Tibial artery (tissue), 4 donors: Measurements from ENCODE around the gene VSNL1.

Experiments
- DNase-seq, 2 donors: peaks; one replicate each; pipeline ENCODE4 v3.0.0-alpha.2; 2019
- H3K27ac ChIP-seq, 2 donors: fragments of 200-600 bp; sonication (generic) in 1 of 2; 1 replicate in 1 of 2; 2 replicates in 1 of 2; pipeline ENCODE4 v1.5.1; 2018 to 2019; ENCODE audit warnings: mild to moderate bottlenecking in 1 of 2
- H3K27me3 ChIP-seq, 2 donors: fragments of 200-600 bp; sonication (generic) in 1 of 2; one replicate each; pipeline versions ENCODE4 v1.5.1 to v1.6.0; 2016 to 2019
- H3K36me3 ChIP-seq, 3 donors: fragments of 200-600 bp; sonication (generic) in 2 of 3; one replicate each; pipeline ENCODE4 v1.5.1; 2016 to 2019; ENCODE audit warnings: mild to moderate bottlenecking in 2 of 3
- H3K4me1 ChIP-seq, 4 donors: fragments of 200-600 bp; sonication (generic) in 2 of 4; 1 replicate in 3 of 4; 2 replicates in 1 of 4; pipeline ENCODE4 v1.5.1; 2016 to 2019
- H3K4me3 ChIP-seq, 2 donors: fragments of 200-600 bp; sonication (generic) in 1 of 2; 1 replicate in 1 of 2; 2 replicates in 1 of 2; pipeline ENCODE4 v1.5.1; 2018 to 2019; ENCODE audit warnings: mild to moderate bottlenecking in 2 of 2
- H3K9me3 ChIP-seq, 3 donors: fragments of 200-600 bp; sonication (generic) in 1 of 3; one replicate each; pipeline ENCODE4 v1.5.1; 2016 to 2019
- intact Hi-C: fragments of 100-400 bp; cut with DNase I; formaldehyde crosslinking; loops from one replicate; pipeline ENCODE4 v1.15.0; 2023; ENCODE audit warnings: low total_unique reads
- TF ChIP-seq, protein P1 (sequence below), 2 experiments: fragments of 200-600 bp in 1 of 2; fragments of 450-650 bp in 1 of 2; IDR thresholded peaks; one replicate each; pipeline ENCODE4 v1.5.1; 2017 to 2019; ENCODE audit warnings: antibody characterized with exemption in 2 of 2, mild to moderate bottlenecking in 1 of 2, moderate library complexity in 1 of 2

VSNL1 gene

DNA sequence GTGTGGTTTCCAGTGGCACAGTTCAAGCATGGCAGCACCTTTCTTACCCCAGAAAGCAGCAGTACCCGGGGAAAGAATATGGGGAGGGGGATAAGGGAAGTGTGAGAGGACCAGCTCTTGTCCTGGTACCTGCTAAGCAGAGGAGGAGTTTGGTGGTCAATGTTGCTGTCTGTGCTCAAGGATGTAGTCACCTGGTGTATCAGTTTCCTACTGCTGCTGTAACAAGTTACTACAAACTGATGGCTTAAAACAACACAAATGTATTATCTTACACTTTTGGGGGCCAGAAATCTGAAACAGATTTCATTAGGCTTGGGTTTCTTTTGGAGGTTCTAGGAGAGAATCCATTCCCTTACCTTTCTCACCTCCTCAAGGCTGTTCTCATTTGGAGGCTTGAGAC, 77.5 kb downstream of the VSNL1 start:
- Histone ChIP-seq H3K4me1 (peaks cover 0 to 10% (median 0%) of the 10 kb centered on the region in 4 donors), H3K36me3 (no peaks in the 10 kb centered on the region), H3K27ac (no peak overlapping the region), H3K4me3 (no peak overlapping the region), H3K27me3 (peaks cover 0 to 5% of the 10 kb centered on the region in 2 donors), H3K9me3 (no peaks in the 10 kb centered on the region)
- DNase-seq: no peak
- intact Hi-C loops: no loop called here
- TF ChIP-seq, protein P1, sequence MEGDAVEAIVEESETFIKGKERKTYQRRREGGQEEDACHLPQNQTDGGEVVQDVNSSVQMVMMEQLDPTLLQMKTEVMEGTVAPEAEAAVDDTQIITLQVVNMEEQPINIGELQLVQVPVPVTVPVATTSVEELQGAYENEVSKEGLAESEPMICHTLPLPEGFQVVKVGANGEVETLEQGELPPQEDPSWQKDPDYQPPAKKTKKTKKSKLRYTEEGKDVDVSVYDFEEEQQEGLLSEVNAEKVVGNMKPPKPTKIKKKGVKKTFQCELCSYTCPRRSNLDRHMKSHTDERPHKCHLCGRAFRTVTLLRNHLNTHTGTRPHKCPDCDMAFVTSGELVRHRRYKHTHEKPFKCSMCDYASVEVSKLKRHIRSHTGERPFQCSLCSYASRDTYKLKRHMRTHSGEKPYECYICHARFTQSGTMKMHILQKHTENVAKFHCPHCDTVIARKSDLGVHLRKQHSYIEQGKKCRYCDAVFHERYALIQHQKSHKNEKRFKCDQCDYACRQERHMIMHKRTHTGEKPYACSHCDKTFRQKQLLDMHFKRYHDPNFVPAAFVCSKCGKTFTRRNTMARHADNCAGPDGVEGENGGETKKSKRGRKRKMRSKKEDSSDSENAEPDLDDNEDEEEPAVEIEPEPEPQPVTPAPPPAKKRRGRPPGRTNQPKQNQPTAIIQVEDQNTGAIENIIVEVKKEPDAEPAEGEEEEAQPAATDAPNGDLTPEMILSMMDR (IDR thresholded peaks at IDR 0.05): no peak

DNA sequence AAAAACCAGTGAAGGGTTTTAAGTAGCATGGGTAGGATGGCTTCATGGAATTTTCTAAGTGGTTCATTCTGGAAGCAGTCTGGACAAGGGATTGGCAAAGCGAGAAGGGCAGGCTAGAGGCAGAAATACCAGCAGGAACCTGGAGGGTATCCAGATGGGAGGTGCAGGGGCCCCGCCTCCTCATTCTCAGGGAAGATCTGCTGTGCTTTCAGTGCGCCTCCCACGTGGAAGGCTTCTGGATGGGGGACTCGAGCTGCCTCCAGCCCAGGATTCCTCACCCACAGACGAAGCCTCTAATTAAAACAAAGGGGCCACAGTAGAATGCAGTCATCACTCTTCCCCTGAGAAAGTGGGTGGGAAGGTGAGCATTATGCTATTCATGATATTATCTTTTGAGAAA, 79.8 kb downstream of the VSNL1 start:
- H3K27me3 ChIP-seq: peaks cover 0 to 5% of the 10 kb centered on the region in 2 donors
- H3K9me3 ChIP-seq: no peaks in the 10 kb centered on the region
- no peak overlapping the region for H3K4me3 ChIP-seq
- no peak overlapping the region for H3K27ac ChIP-seq
- H3K4me1 ChIP-seq: peaks cover 0 to 10% (median 0%) of the 10 kb centered on the region in 4 donors
- TF ChIP-seq, protein P1 (IDR thresholded peaks at IDR 0.05): no peak
- intact Hi-C loops: no loop called here
- no peaks in the 10 kb centered on the region for H3K36me3 ChIP-seq
- DNase-seq: no peak

DNA sequence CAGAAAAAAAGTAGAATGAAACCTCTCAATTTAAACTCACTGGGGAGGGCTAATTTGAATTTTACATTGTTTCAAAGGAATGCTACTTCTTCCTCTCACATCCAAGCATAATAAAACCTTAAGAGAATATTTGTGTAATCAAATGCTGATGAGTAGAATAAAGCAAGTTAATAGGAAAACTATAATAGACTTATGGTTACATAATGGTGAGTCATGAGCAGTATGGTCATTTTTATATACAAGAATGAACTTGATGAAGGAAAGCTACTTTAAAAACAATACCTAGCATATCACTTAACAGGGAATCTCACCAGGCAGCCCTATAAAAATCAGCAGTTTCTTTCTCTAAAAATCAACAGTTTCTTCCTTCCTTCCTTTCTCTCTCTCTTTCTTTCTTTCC, 80.3 kb downstream of the VSNL1 start:
- TF ChIP-seq, protein P1 (IDR thresholded peaks at IDR 0.05): no peak
- no peak overlapping the region for H3K27ac ChIP-seq
- no peaks in the 10 kb centered on the region for H3K9me3 ChIP-seq
- intact Hi-C loops: no loop called here
- H3K36me3 ChIP-seq: no peaks in the 10 kb centered on the region
- no peak overlapping the region for H3K4me3 ChIP-seq
- peaks cover 0 to 5% of the 10 kb centered on the region in 2 donors for H3K27me3 ChIP-seq
- no peak for DNase-seq
- peaks cover 0 to 10% (median 0%) of the 10 kb centered on the region in 4 donors for H3K4me1 ChIP-seq

DNA sequence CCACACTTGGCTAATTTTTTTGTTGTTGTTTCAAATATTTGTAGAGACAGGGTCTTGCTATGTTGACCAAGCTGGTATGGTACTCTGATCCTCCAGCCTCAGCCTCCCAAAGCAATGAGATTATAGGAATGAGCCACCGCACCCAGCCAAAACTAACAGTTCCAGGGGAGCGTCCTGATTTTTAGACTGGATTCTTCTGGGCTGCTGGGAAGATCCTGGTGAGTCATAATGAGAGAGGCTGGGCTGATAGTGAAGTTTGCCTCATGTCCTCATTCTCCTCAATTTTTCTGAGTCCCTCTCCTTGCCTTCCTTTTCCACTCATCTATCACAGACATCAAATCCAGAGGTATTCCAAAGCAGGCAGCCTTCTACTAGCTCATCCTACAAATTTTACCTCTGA, 81.3 kb downstream of the VSNL1 start:
- Histone ChIP-seq H3K9me3 (no peaks in the 10 kb centered on the region), H3K36me3 (no peaks in the 10 kb centered on the region), H3K4me1 (peaks cover 0 to 10% (median 0%) of the 10 kb centered on the region in 4 donors), H3K4me3 (no peak overlapping the region), H3K27ac (no peak overlapping the region), H3K27me3 (peaks cover 0 to 5% of the 10 kb centered on the region in 2 donors)
- intact Hi-C loops: no loop called here
- no peak for DNase-seq
- TF ChIP-seq, protein P1 (IDR thresholded peaks at IDR 0.05): no peak

DNA sequence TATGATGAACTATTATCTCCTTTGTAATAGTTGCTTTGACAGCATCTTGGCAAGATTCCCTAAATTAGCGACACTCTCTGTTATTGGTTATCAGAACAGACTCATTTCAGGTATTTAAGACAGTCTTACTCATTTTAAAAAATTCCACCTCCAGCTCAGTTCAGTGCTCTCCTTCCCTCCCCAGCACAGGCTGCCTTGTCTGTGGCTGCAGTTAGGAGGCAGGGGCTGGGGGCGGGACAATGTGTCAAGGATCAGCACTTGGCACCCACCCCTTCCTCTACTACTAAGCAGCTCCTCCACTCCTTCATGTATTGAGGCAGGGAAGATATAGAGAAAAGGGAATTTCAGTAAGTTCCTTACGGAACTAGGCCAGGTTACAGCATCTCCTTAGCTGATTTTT, 85.0 kb downstream of the VSNL1 start:
- Histone ChIP-seq H3K4me1 (peaks cover 0 to 2% (median 0%) of the 10 kb centered on the region in 4 donors), H3K27ac (no peak overlapping the region), H3K4me3 (no peak overlapping the region), H3K9me3 (peaks cover 0 to 4% (median 0%) of the 10 kb centered on the region in 3 donors), H3K27me3 (no peaks in the 10 kb centered on the region), H3K36me3 (no peaks in the 10 kb centered on the region)
- no peak for DNase-seq
- TF ChIP-seq, protein P1 (IDR thresholded peaks at IDR 0.05): no peak
- intact Hi-C loops: no loop called here

DNA sequence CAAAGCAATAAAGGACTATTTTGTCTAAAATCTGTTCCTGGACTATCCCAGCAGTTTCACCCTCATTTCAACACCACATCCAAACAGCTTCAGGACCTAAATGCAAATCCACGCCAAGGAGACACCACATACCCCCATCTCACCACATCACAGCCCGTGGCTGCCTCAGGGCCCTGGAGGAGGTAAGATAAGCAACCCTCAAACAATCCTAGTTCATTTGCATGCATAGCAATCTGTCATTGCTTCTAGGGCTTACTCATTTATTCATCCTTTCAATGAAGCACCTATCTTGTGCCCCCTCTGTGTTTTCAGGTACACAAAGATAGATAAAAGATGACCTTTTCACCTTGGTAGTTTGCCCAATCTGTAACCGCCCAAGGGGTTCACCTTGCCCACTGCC, 86.5 kb downstream of the VSNL1 start:
- TF ChIP-seq, protein P1 (IDR thresholded peaks at IDR 0.05): no peak
- no peak overlapping the region for H3K4me3 ChIP-seq
- H3K27ac ChIP-seq: no peak overlapping the region

More for the DNA sequence above, 86.5 kb downstream of the VSNL1 start:
- no peaks in the 10 kb centered on the region for H3K36me3 ChIP-seq
- H3K27me3 ChIP-seq: no peaks in the 10 kb centered on the region
- no peak for DNase-seq
- no peaks in the 10 kb centered on the region for H3K4me1 ChIP-seq
- intact Hi-C loops: no loop called here
- H3K9me3 ChIP-seq: peaks cover 0 to 4% (median 0%) of the 10 kb centered on the region in 3 donors
